ENCODE results near the gene BORCS6.
A peak's percentile ranks its signal among the peaks of the same experiment; 100 is the strongest.

GRCh38 chr17:8156246-8156992 lies 33.6 kb downstream of the BORCS6 start:
- TF ChIP-seq POLR2A (IDR thresholded peaks at IDR 0.05; ENCODE audit: borderline replicate concordance, extremely low read depth, insufficient read depth, insufficient read length) = peak; percentile 41
- TF ChIP-seq ELF1 (IDR thresholded peaks at IDR 0.05; ENCODE audit: borderline replicate concordance, low read depth) = no peak; the same call in 1 of the 2 replicates
- TF ChIP-seq CTCF (IDR thresholded peaks at IDR 0.05 in 2 of 3, conservative IDR thresholded peaks at IDR 0.05 in 1 of 3; ENCODE audit: borderline replicate concordance in 1 of 3, insufficient read depth in 1 of 3, low read depth in 2 of 3, low read length in 2 of 3) = no peak
- TF ChIP-seq POLR2AphosphoS5 (IDR thresholded peaks at IDR 0.05; ENCODE audit: low read depth, low read length) = peak; percentile 80
